ENCODE measurements around the gene ATXN3.

The ATXN3 gene

GRCh38 chr14:92106143-92106926, at the start of gene ATXN3:
Gene ATXN3 (minus strand): TSS chr14:92106582. CDS start chr14:92106552, 30 bp downstream.
- DNase-seq (ENCODE audit: low read depth in 4 of 4, low spot score in 1 of 4) = peak; percentile 85 to 94 (median 90)

DNA sequence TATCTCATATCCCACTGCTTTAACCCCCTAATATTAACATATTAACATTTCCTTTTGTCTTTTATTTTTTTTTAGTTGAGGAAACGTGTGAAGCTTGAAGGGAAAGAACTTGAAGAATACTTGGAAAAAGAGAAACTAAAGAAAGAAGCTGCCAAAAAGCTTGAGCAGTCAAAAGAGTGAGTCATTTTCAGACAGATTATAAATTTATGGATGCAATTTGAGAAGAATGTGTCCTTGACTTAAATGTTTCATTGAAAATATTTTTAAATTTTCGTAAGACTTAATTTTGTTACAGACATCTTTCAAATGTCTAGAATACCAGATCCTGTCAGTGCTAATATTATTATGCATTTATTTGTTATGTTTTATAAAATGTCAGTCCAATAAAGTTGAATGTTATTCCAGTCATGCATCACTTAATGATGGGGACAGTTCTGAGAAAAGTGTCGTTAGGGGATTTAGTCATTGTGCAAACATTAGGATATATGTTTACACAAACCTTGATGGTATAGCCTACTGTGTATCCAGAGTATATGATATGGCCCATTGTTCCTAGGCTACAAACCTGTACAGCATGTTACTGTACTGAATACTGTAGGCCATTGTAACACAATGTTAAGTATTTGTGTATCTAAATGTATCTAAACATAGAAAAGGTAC, 48.0 kb upstream of the ATXN3 start:
- no peak for DNase-seq (ENCODE audit: low read depth in 4 of 4, low spot score in 1 of 4)

DNA sequence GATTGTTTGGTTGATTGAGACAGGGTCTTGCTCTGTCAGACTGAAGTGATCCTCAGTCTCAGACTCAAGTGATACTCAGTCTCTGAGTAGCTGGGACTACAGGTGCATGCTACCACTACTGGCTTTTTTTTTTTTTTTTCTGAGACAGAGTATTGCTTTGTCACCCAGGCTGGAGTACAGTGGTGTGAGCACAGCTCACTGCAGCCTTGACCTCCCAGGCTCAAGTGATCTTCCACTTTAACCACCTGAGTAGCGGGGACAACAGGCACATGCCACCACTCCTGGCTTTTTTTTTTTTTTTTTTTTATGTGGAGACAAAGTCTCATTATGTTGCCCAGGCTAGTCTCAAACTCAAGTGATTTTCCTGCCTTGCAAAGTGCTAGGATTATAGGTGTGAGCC, 47.2 kb upstream of the ATXN3 start:
- no peak for DNase-seq (ENCODE audit: low read depth in 4 of 4, low spot score in 1 of 4)

- no peak for DNase-seq (ENCODE audit: low read depth in 4 of 4, low spot score in 1 of 4)
These were observed 38.3 kb upstream of the ATXN3 start for GRCh38 chr14:92144708-92145107.

DNA sequence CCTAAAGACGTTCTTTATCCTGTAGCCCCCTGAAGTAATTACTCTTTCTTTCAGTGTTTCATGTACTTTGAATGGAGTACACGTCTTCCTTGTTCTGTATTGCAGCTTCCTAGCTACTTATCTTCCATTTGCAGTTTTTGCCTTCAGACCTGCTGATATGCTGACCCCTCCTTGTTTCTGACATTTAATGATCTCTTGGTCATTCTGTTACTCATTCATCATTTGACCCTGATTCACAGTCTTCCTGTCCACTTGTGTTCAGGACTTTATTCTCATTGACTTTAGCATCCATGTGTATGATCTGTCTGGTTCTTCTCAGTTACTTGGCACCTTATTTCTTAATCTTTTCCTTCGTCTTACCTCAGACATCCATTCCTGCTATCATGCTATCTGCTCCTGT, 37.6 kb upstream of the ATXN3 start:
- DNase-seq (ENCODE audit: low read depth in 4 of 4, low spot score in 1 of 4) = no peak

DNA sequence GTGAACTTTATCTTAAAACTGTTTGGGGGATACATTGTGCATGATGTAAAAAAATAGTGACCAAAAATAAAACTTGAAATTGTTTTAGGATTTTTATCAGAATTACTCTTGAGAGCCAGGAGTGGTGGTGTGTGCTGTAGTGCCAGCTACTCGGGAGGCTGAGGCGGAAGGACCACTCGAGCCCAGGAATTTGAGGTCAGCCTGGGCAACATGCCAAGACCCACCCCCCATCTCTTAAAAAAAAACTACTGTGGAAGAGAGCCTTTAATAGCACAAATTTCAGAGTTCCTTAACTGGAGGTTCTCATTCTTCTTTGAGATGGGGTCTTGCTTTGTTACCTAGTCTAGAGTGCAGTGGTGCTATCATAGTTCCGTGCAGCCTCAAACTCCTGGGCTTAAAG, 36.9 kb upstream of the ATXN3 start:
- DNase-seq (ENCODE audit: low read depth in 4 of 4, low spot score in 1 of 4) = no peak

DNA sequence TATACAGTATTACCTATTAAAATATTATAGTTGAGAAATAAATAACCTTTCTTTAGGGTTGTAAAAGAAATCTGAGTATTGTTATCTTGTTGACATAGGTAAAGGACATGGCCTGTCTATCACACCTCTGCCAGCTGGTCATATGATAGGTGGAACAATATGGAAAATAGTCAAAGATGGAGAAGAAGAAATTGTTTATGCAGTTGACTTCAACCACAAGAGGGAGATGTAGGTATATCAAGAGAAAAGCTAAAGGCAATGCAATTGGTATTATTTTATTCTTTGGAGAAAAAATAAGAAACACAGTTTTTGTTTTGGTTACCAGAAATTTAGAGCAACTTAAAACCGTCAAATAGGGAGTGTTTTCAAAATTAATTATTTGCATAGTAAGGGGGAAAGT, 28.9 kb upstream of the ATXN3 start:
- no peak for DNase-seq (ENCODE audit: low read depth in 4 of 4, low spot score in 1 of 4)

DNA sequence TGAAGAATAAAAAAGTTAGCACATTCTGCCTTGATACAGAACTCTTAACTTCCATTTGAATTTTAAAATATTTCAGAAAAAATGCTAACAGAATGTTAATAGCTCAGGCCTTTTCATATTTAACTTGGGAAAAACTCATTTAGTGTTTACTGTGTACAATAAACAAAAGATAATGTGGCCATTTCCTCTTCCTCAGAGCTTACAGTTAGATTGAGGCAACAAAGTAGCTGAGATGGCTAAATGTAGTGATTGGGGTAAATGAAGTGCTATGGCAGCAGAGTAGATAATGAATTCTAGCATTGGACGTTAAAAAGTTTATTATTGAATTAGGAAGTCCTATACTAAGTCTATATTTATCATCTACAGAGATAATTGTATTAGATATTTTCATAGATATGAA, 28.1 kb upstream of the ATXN3 start:
- no peak for DNase-seq (ENCODE audit: low read depth in 4 of 4, low spot score in 1 of 4)

- DNase-seq (ENCODE audit: low read depth in 4 of 4, low spot score in 1 of 4) = no peak
These were observed 16.4 kb upstream of the ATXN3 start for GRCh38 chr14:92122761-92123160.

- peak in 1 of 4 experiments; percentile 2 for DNase-seq (ENCODE audit: low read depth in 4 of 4, low spot score in 1 of 4)
These were observed 15.9 kb upstream of the ATXN3 start for GRCh38 chr14:92122351-92122677.

GRCh38 chr14:92121670-92122350, 15.4 kb upstream of the ATXN3 start, which contains the start of the genes CPSF2 and NDUFB1:
Gene CPSF2 (plus strand): TSS chr14:92121969. CDS start chr14:92130985, 9,016 bp downstream.
Gene NDUFB1 (minus strand): TSS chr14:92121706. CDS start chr14:92117637, 4,069 bp downstream.
- DNase-seq (ENCODE audit: low read depth in 4 of 4, low spot score in 1 of 4) = peak; percentile 72 to 82 (median 78)

DNA sequence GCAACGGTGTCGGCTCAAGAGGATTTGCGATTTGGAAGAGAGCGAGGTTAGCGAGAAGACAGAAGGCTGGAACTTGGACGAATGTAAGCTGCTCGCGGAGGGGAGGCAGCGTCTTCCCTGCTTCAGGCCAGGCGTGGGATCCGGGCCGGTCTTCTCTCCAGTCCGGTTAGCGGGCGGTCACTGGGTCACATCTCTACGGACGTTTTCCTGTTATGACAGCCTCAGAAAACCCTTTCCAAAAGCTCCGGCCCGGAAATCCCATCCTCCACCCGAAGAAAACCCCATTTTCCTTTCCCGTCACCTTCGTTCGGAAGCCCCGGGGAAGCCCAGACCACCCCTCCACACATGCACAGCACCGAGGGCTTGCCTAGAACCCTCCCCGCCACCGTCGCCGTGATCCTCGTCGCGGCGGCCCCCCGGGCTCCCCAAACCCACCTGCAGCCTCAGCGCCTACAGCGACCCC, 14.9 kb upstream of the ATXN3 start:
- peak in 1 of 4 experiments; percentile 11 for DNase-seq (ENCODE audit: low read depth in 4 of 4, low spot score in 1 of 4)

DNA sequence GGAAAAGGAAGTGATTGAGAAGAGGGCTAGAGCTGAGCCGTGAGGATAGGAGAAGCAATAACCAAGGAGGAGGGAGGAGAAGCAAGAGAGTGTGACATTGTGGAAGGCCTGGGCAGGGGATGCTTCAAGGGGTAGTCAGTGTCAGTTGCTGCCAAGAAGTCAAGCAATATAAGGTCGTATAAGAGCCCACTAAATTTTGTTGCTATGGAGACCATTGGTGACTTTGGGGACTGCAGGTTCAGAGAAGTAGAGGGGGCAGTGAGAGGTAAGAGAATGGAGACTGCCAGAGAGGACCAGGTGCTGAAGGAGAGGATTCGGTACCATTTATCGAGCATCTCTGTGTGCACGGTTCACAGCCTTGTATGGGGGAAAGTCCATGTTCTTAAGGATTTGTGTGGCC, 3.1 kb upstream of the ATXN3 start:
- no peak for DNase-seq (ENCODE audit: low read depth in 4 of 4, low spot score in 1 of 4)

GRCh38 chr14:92108345-92109254, 2.2 kb upstream of the ATXN3 start:
- DNase-seq (ENCODE audit: low read depth in 4 of 4, low spot score in 1 of 4) = no peak

- DNase-seq (ENCODE audit: low read depth in 4 of 4, low spot score in 1 of 4) = peak in 1 of 4 experiments; percentile 8
These were observed 564 bp downstream of the ATXN3 start for GRCh38 chr14:92105893-92106142.

- no peak for DNase-seq (ENCODE audit: low read depth in 4 of 4, low spot score in 1 of 4)
These were observed 1.1 kb downstream of the ATXN3 start for GRCh38 chr14:92105073-92105892.

DNA sequence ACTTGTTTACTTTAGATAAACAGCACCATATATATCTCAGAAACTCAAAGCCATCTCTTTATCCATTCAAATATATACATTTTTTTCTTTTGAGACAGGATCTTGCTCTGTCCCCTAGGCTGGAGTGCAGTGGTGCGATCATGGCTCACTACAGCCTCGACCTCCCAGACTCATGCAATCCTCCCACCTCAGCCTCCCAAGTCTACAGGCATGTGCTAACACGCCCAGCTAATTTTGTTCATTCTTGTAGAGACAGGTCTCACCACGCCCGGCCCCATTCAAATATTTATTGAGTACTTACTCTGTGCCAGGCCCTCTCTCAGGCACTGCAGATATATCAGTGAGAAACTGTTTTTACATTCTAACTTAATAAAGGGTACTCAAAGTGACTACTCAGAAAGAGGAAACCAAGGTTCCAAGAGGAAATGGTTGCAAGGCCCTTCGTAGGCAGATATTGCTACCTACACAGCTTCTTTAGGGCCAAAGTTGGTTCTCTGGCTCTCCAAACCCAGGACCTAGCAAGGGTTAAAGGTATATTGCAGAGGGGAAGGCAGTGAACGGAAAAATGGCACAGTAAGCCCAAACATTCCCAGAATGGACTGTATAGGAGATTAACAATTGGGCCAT, 2.9 kb downstream of the ATXN3 start:
- no peak for DNase-seq (ENCODE audit: low read depth in 4 of 4, low spot score in 1 of 4)

DNA sequence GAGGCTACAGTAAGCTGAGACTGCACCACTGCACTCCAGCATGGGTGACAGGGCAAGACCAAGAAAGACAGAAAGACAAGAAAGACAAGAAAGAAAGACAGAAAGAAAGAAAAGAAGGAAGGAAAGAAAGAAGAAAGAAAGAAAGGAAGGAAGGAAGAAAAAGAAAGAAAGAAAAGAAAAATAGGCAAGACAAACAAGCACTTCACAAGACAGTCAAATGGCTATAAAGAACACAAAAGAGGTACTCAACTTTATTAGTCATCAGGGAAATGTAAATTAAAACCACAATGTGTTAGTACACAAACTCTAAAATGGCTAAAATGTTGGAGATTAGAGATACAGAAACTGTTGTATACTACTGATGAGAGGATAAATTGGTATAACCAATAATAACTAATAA, 6.6 kb downstream of the ATXN3 start:
- DNase-seq (ENCODE audit: low read depth in 4 of 4, low spot score in 1 of 4) = no peak

DNA sequence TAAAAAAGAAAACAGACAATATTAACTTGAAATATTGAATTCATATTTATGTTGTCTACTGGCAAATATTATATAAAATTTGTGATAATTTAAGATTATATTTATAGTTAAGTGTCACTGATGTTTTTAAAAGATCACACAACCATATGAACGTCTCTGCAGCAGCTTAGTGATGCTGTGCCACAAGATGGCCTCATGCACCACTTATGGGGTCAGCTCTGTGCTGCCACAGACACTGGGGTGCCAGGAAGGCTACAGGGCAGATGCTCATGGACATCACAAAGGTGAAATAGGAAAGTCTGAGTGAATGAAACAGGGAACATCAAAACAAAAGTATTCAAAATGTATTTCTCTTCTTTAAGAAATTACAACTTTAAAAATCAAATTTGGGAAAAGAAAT, 13.1 kb downstream of the ATXN3 start:
- no peak for DNase-seq (ENCODE audit: low read depth in 4 of 4, low spot score in 1 of 4)

DNA sequence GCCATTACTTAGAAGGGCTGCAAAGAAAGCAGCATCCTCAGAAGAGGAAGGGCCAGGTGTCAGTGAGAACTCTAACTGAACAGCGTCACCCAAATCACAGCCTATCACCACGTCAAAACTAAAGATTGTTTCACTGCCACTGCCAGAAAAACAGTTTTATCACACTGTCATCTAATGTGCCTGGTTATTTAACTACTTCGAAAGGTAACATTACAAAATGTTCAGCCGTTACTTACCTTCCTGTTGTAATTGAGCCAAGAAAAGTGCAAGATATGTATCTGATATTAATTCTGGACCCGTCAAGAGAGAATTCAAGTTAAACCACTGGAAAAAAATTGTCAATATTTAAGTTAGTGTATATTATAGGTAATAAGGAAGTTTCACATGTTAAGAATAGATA, 17.9 kb downstream of the ATXN3 start:
- DNase-seq (ENCODE audit: low read depth in 4 of 4, low spot score in 1 of 4) = no peak

Data from stimulated activated CD4-positive, alpha-beta T cell treated with anti-CD3 and anti-CD28 coated beads, Interleukin-1b, Interleukin-23, amount 100 ng/mL, for 24 hours (primary cell).